Keratinocyte (primary cell): ENCODE measurements around the gene NBEAL2. TPM values are rescaled to one million over a fixed set of nuclear protein-coding genes. Genes with fewer than 3 reads are reported as not detected.
A peak's percentile ranks its signal among the peaks of the same experiment; 100 is the strongest.

Experiments used
- DNase-seq: peaks from one replicate; pipeline ENCODE4 v3.0.0-alpha.2; 2011; ENCODE audit warnings: low read depth, missing footprints, low spot score
- FAIRE-seq: peaks from 2 replicates; lab custom pipeline; 2011; peaks lifted over from hg19 to GRCh38; lab: Jason Lieb, UNC
- H2AFZ ChIP-seq: 2 replicates; pipeline ENCODE4 v1.6.0; 2012; ENCODE audit warnings: low read length, control low read depth, inconsistent platforms; ENCODE audit not compliant: control insufficient read depth
- H3K27ac ChIP-seq: 2 replicates; pipeline ENCODE4 v1.5.1; 2011; ENCODE audit warnings: low read length; ENCODE audit not compliant: control insufficient read depth, insufficient read depth
- H3K27me3 ChIP-seq: 3 replicates; pipeline ENCODE4 v1.6.0; 2011; ENCODE audit warnings: low read length; ENCODE audit not compliant: control insufficient read depth, insufficient read depth; ENCODE audit errors: extremely low read depth
- H3K36me3 ChIP-seq, 2 experiments: 2 replicates in 1 of 2; 3 replicates in 1 of 2; pipeline ENCODE4 v1.5.1; 2011; ENCODE audit warnings: low read length in 2 of 2, mild to moderate bottlenecking in 1 of 2; ENCODE audit not compliant: control insufficient read depth in 2 of 2, insufficient read depth in 2 of 2; ENCODE audit errors: extremely low read depth in 1 of 2
- H3K4me1 ChIP-seq: 3 replicates; pipeline ENCODE4 v1.5.1; 2011; ENCODE audit warnings: low read length; ENCODE audit not compliant: control insufficient read depth, insufficient read depth; ENCODE audit errors: extremely low read depth
- H3K4me2 ChIP-seq: 3 replicates; pipeline ENCODE4 v1.6.0; 2011; ENCODE audit warnings: low read depth, low read length; ENCODE audit not compliant: control insufficient read depth, insufficient read depth; ENCODE audit errors: extremely low read depth
- H3K4me3 ChIP-seq, 3 experiments: fragments of 200-600 bp in 1 of 3; sonication (generic) in 1 of 3; 2 replicates in 2 of 3; 3 replicates in 1 of 3; pipeline ENCODE4 v1.5.1; 2011 to 2016; ENCODE audit warnings: low read length in 3 of 3, mild to moderate bottlenecking in 3 of 3, control low read depth in 2 of 3, inconsistent platforms in 1 of 3, low read depth in 1 of 3, mixed read lengths in 1 of 3, mixed run types in 1 of 3, moderate library complexity in 1 of 3; ENCODE audit not compliant: control insufficient read depth in 2 of 3, insufficient read depth in 2 of 3; ENCODE audit errors: extremely low read depth in 1 of 3
- H3K79me2 ChIP-seq: 2 replicates; pipeline ENCODE4 v1.6.0; 2012; ENCODE audit warnings: low read length; ENCODE audit not compliant: control insufficient read depth, insufficient read depth
- H3K9ac ChIP-seq: 3 replicates; pipeline ENCODE4 v1.6.0; 2011; ENCODE audit warnings: low read length; ENCODE audit not compliant: control insufficient read depth, insufficient read depth; ENCODE audit errors: extremely low read depth
- H3K9me1 ChIP-seq: 3 replicates; pipeline ENCODE4 v1.6.0; 2011; ENCODE audit warnings: low read length; ENCODE audit not compliant: control insufficient read depth, insufficient read depth; ENCODE audit errors: extremely low read depth
- H3K9me3 ChIP-seq: 2 replicates; pipeline ENCODE4 v1.5.1; 2012; ENCODE audit warnings: low read depth, low read length; ENCODE audit not compliant: control insufficient read depth
- H4K20me1 ChIP-seq: 3 replicates; pipeline ENCODE4 v1.6.0; 2011; ENCODE audit warnings: low read length; ENCODE audit not compliant: control insufficient read depth, insufficient read depth; ENCODE audit errors: extremely low read depth
- CTCF ChIP-seq, 3 experiments: IDR thresholded peaks in 1 of 3; conservative IDR thresholded peaks in 1 of 3; optimal IDR thresholded peaks in 1 of 3; 2 replicates in 2 of 3; 3 replicates in 1 of 3; pipeline versions ENCODE3 to v1.5.1; 2011; ENCODE audit warnings: low read length in 3 of 3, mild to moderate bottlenecking in 3 of 3, moderate library complexity in 2 of 3, control low read depth in 1 of 3, inconsistent platforms in 1 of 3; ENCODE audit not compliant: insufficient read depth in 2 of 3; ENCODE audit errors: extremely low read depth in 1 of 3
- EZH2 ChIP-seq: IDR thresholded peaks from one replicate; pipeline ENCODE4 v1.6.1; 2012; ENCODE audit warnings: inconsistent platforms, mild to moderate bottlenecking, low read length, moderate library complexity
- dilution Hi-C: fragments of 300-500 bp; cut with MboI; formaldehyde crosslinking; loops from one replicate; pipeline ENCODE4 v1.7.0; 2020; ENCODE audit warnings: low sequenced_read_pairs; ENCODE audit not compliant: extremely low pct_ligation_motif_present
- polyA plus RNA-seq, 5 experiments: library from polyadenylated mRNA; depleted of rRNA in 3 of 5; stranded (reverse) in 3 of 5; stranded (forward) in 1 of 5; unstranded in 1 of 5; fragments of >200 nt; gene quantifications; 1 replicate in 1 of 5; 2 replicates in 3 of 5; 3 replicates in 1 of 5; pipeline versions ENCODE4 v1.2.1 to v1.2.3, GENCODE V29; 2011 to 2012; ENCODE audit warnings: missing spikeins in 2 of 5, low read depth in 1 of 5, low replicate concordance in 1 of 5

NBEAL2 gene
- polyA plus RNA-seq, 1 donor (not counting 4 experiments of a cell fraction or from before 2014, with no cell fraction given), result 22.8 TPM

- no peak overlapping the region for H3K4me2 ChIP-seq
- no peak overlapping the region for H3K27ac ChIP-seq
- TF ChIP-seq EZH2, result no peak
- TF ChIP-seq CTCF (optimal IDR thresholded peaks at IDR 0.05 in 1 of 3, IDR thresholded peaks at IDR 0.05 in 1 of 3, conservative IDR thresholded peaks at IDR 0.05 in 1 of 3; ENCODE audit: extremely low read depth in 1 of 3, insufficient read depth in 2 of 3, low read length in 3 of 3), result peak in 2 of 3 experiments; percentile 75 to 86
- no peak overlapping the region for H3K4me3 ChIP-seq
- DNase-seq (no peak), FAIRE-seq (no peak)
- peaks cover 43 to 58% of the 10 kb centered on the region in 2 experiments for H3K36me3 ChIP-seq
- no peak overlapping the region for H2AFZ ChIP-seq
- H3K4me1 ChIP-seq, result peaks cover 15% of the 10 kb centered on the region
- no peaks in the 10 kb centered on the region for H3K9me1 ChIP-seq
- H3K9me3 ChIP-seq, result no peaks in the 10 kb centered on the region
- H3K79me2 ChIP-seq, result no peaks in the 10 kb centered on the region
- H3K9ac ChIP-seq, result no peak overlapping the region
- peaks cover 3% of the 10 kb centered on the region for H4K20me1 ChIP-seq
- dilution Hi-C loops, result no loop called here
- H3K27me3 ChIP-seq, result no peaks in the 10 kb centered on the region
Measured at GRCh38 chr3:46998121-46998851, 18.8 kb downstream of the NBEAL2 start.

- H3K4me1 ChIP-seq, result peaks cover 15% of the 10 kb centered on the region
- TF ChIP-seq CTCF (optimal IDR thresholded peaks at IDR 0.05 in 1 of 3, IDR thresholded peaks at IDR 0.05 in 1 of 3, conservative IDR thresholded peaks at IDR 0.05 in 1 of 3; ENCODE audit: extremely low read depth in 1 of 3, insufficient read depth in 2 of 3, low read length in 3 of 3) (no peak), EZH2 (no peak)
- no peaks in the 10 kb centered on the region for H3K9me3 ChIP-seq
- peaks cover 3% of the 10 kb centered on the region for H4K20me1 ChIP-seq
- no peak overlapping the region for H3K27ac ChIP-seq
- FAIRE-seq (no peak), DNase-seq (no peak)
- no peaks in the 10 kb centered on the region for H3K27me3 ChIP-seq
- H3K79me2 ChIP-seq, result no peaks in the 10 kb centered on the region
- no peak overlapping the region for H3K4me3 ChIP-seq
- H3K9ac ChIP-seq, result no peak overlapping the region
- no peak overlapping the region for H2AFZ ChIP-seq
- no peak overlapping the region for H3K4me2 ChIP-seq
- H3K36me3 ChIP-seq, result peaks cover 45 to 62% of the 10 kb centered on the region in 2 experiments
- no peaks in the 10 kb centered on the region for H3K9me1 ChIP-seq
- dilution Hi-C loops, result no loop called here
Measured at GRCh38 chr3:46998852-46999515, 19.5 kb downstream of the NBEAL2 start.
